Measurements from ENCODE around the gene PTPRK. TPM values are rescaled to one million over a fixed set of nuclear protein-coding genes. Genes with fewer than 3 reads are reported as not detected.
A peak's percentile ranks its signal among the peaks of the same experiment; 100 is the strongest.

PTPRK gene
- total and polyA plus RNA-seq, 10 of the 15 experiments (the other 5 are each of a cell fraction or from before 2014, with no cell fraction given): 0.23 to 1.9 (median 0.55) TPM

GRCh38 chr6:128531696-128532095 lies 11.3 kb upstream of the PTPRK start:
- 0% methylated on average over 2 of the region's 2 CpGs for WGBS (ENCODE audit: insufficient coverage, insufficient replicate concordance, low lambda C conversion rate, missing lambda C conversion rate)
- ATAC-seq (peak; percentile 62), FAIRE-seq (no peak), DNase-seq (ENCODE audit: low read depth, low spot score) (no peak)
- H3K9me3 ChIP-seq (replicated peaks; ENCODE audit: control insufficient read depth, insufficient read depth, low read length): no peaks in the 10 kb centered on the region
- no peaks in the 10 kb centered on the region for H4K20me1 ChIP-seq (ENCODE audit: control insufficient read depth, insufficient read depth)
- no peak overlapping the region for H2AFZ ChIP-seq (ENCODE audit: control insufficient read depth, low read depth, low read length)
- BruUV-seq (replicated peaks): no TSS peak
- H3K9ac ChIP-seq (ENCODE audit: control insufficient read depth, insufficient read depth, low read length): no peak overlapping the region
- H3K4me3 ChIP-seq: no peak overlapping the region
- H3K79me2 ChIP-seq (ENCODE audit: control insufficient read depth, insufficient read depth, low read length): no peaks in the 10 kb centered on the region
- in situ Hi-C loops (cut with MboI) (no loop called here), intact Hi-C loops (cut with micrococcal nuclease; ENCODE audit: unreplicated experiment) (no loop called here)
- ChIA-PET SMC1A (ENCODE audit: uncharacterized antibody, unreplicated experiment) (interaction anchor here (1.0 kb wide), 1 partner anchor 9 kb away, joined by 3 read pairs; no protein-coding TSS in a partner anchor), CTCF (no interaction called here), RAD21 (ENCODE audit: unreplicated experiment) (no interaction called here), POLR2A (no interaction called here)
- no peak overlapping the region for H3K4me2 ChIP-seq (ENCODE audit: control insufficient read depth, insufficient read depth)
- TF ChIP-seq KLF5 (IDR thresholded peaks at IDR 0.05; ENCODE audit: partially characterized antibody) (no peak), SUPT20H (IDR thresholded peaks at IDR 0.05; ENCODE audit: borderline replicate concordance, control insufficient read depth, low read depth, low read length) (no peak), SUZ12 (IDR thresholded peaks at IDR 0.05; ENCODE audit: unreplicated experiment) (no peak), HDAC2 (IDR thresholded peaks at IDR 0.05) (no peak), PAX5 (IDR thresholded peaks at IDR 0.05; ENCODE audit: borderline replicate concordance, low read depth, low read length) (no peak), FOXK2 (IDR thresholded peaks at IDR 0.05) (no peak), USF2 (IDR thresholded peaks at IDR 0.05; ENCODE audit: borderline replicate concordance, low read depth, low read length) (no peak), MAX (IDR thresholded peaks at IDR 0.05; ENCODE audit: low read depth, low read length) (no peak), BACH1 (IDR thresholded peaks at IDR 0.05; ENCODE audit: borderline replicate concordance) (no peak), ATF3 (IDR thresholded peaks at IDR 0.05; ENCODE audit: borderline replicate concordance, extremely low read depth, low read depth, low read length) (no peak), EGR1 (IDR thresholded peaks at IDR 0.05; ENCODE audit: borderline replicate concordance in 1 of 2, low read depth in 2 of 2, low read length in 2 of 2) (no peak), RAD21 (IDR thresholded peaks at IDR 0.05; ENCODE audit: insufficient read depth, low read depth, low read length) (no peak), RBBP5 (conservative IDR thresholded peaks at IDR 0.05) (no peak), SREBF1 (IDR thresholded peaks at IDR 0.05; ENCODE audit: low read length) (no peak), TCF7 (IDR thresholded peaks at IDR 0.05; ENCODE audit: borderline replicate concordance) (no peak), NFXL1 (IDR thresholded peaks at IDR 0.05; ENCODE audit: borderline replicate concordance) (no peak), E2F8 (IDR thresholded peaks at IDR 0.05; ENCODE audit: low read depth, partially characterized antibody) (no peak), KAT2A (conservative IDR thresholded peaks at IDR 0.05; ENCODE audit: control insufficient read depth, low read depth, low read length) (no peak), BHLHE40 (IDR thresholded peaks at IDR 0.05; ENCODE audit: borderline replicate concordance in 1 of 2, low read depth in 2 of 2, low read length in 1 of 2) (no peak)
- H3K4me1 ChIP-seq (ENCODE audit: control insufficient read depth, insufficient read depth, low read length): no peaks in the 10 kb centered on the region
- no peaks in the 10 kb centered on the region for H3K36me3 ChIP-seq (ENCODE audit: control insufficient read depth in 2 of 2, insufficient read depth in 2 of 2, low read length in 1 of 2)
- no peak overlapping the region for H3K27ac ChIP-seq (ENCODE audit: control insufficient read depth, insufficient read depth)
- H3K27me3 ChIP-seq (replicated peaks in 1 of 2; ENCODE audit: control insufficient read depth in 2 of 2, insufficient read depth in 2 of 2, low read length in 1 of 2): no peaks in the 10 kb centered on the region; a peak in 1 of 4 replicates

Measured in GM12878 (cell line).